OCI-LY3 (cell line): ENCODE data around the gene ZC2HC1C.

Experiments used
- EZH2phosphoT487 ChIP-seq: fragments of 200-600 bp; shearing (Covaris generic); IDR thresholded peaks from 2 replicates; pipeline ENCODE4 v1.6.1; 2018; ENCODE audit warnings: antibody characterized with exemption, mixed run types, low read depth
- TF ChIP-seq, protein P1 (sequence below): fragments of 200-600, 300-600 bp; sonication (generic); IDR thresholded peaks from 2 replicates; pipeline ENCODE4 v1.5.1; 2014; ENCODE audit warnings: antibody characterized with exemption, low read length, low read depth

DNA sequence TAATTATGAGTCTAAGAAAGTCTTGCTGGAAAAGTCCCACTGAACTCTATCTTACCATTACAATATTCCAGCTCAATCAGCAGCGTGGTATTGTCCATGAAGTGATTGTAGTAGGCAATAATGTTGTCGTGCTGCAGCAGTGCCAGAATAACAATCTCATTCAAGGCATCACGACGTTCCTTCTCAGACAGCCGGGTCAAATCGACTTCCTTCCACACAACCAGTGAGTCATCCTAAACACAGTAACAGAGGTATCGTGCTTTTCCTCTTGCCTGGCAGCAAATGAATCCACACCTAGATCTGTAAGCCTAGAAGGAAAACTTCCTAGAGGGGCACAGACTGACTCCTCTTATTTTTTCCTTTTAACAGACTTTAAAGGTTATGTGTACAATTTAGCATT is 54.5 kb downstream of the ZC2HC1C start:
- TF ChIP-seq, protein P1, sequence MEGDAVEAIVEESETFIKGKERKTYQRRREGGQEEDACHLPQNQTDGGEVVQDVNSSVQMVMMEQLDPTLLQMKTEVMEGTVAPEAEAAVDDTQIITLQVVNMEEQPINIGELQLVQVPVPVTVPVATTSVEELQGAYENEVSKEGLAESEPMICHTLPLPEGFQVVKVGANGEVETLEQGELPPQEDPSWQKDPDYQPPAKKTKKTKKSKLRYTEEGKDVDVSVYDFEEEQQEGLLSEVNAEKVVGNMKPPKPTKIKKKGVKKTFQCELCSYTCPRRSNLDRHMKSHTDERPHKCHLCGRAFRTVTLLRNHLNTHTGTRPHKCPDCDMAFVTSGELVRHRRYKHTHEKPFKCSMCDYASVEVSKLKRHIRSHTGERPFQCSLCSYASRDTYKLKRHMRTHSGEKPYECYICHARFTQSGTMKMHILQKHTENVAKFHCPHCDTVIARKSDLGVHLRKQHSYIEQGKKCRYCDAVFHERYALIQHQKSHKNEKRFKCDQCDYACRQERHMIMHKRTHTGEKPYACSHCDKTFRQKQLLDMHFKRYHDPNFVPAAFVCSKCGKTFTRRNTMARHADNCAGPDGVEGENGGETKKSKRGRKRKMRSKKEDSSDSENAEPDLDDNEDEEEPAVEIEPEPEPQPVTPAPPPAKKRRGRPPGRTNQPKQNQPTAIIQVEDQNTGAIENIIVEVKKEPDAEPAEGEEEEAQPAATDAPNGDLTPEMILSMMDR = no peak
- no peak for TF ChIP-seq EZH2phosphoT487
